ENCODE data around the gene CTNNA2. TPM values are rescaled to one million over a fixed set of nuclear protein-coding genes. Genes with fewer than 3 reads are reported as not detected.

The CTNNA2 gene
- total and polyA plus RNA-seq, 7 experiments from 2014 or later: not detected

DNA sequence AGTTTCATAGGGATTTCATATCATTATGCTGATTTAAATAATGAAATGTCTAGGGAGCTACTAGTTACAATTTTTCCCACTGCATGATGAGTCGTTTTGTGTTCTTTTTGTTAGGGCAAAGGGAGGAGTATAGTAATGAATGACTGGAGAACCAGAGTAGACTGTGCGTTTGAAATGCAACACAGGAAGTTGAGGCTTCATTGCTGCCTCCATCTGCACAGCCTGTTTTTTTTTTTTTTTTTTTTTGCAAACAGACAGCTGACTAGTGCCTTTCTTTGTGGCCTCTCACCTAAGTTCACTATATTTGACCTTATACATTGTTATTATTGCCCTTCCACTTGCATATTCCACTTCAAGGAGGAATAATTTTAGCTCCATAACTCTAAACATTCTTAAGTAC is 1078.4 kb downstream of the CTNNA2 start:
- CTCF ChIA-PET: no interaction called here
- Histone ChIP-seq H3K4me1 (ENCODE audit: control insufficient read depth in 2 of 2, insufficient read depth in 2 of 2, low read length in 2 of 2) (no peaks in the 10 kb centered on the region), H3K9me3 (ENCODE audit: control insufficient read depth in 2 of 3, low read length in 3 of 3) (peaks cover 0 to 4% (median 0%) of the 10 kb centered on the region in 3 experiments), H3K27me3 (ENCODE audit: control insufficient read depth in 2 of 2, insufficient read depth in 2 of 2, low read length in 2 of 2) (no peaks in the 10 kb centered on the region), H3K4me3 (ENCODE audit: low read length) (no peak overlapping the region), H3K27ac (ENCODE audit: low read depth, low read length) (no peak overlapping the region), H3K36me3 (ENCODE audit: control insufficient read depth in 2 of 3, insufficient read depth in 3 of 3, low read length in 3 of 3) (no peaks in the 10 kb centered on the region)
- Mint-ChIP-seq H3K9me3 (peaks cover 0 to 26% (median 6%) of the 10 kb centered on the region in 11 donors), H3K4me3 (no peak overlapping the region), H3K27me3 (no peaks in the 10 kb centered on the region), H3K4me1 (no peaks in the 10 kb centered on the region), H3K27ac (no peak overlapping the region), H3K36me3 (no peaks in the 10 kb centered on the region)
- ATAC-seq (no peak), DNase-seq (no peak)
- intact Hi-C loops (cut with micrococcal nuclease): no loop called here
- POLR2A ChIA-PET: no interaction called here

DNA sequence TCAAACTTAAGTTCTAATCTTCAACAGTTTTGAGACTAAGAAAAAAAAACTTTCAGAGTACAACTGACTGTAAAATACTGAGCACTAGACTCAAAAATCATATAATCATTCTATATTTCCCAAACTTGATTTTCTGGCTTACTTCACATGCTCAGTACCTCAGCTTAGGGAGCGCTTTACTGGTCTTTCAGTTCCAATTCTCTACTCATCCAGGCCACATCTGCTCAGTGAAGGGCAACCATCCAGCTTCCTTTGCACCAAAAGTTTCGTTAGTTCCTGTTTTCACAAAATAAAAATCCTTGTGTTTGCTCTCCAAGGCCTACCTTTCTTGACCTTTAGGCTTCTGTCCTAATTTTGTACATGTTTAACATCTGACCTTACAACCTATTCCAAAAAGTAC is 1079.3 kb downstream of the CTNNA2 start:
- Histone ChIP-seq H3K27me3 (ENCODE audit: control insufficient read depth in 2 of 2, insufficient read depth in 2 of 2, low read length in 2 of 2) (no peaks in the 10 kb centered on the region), H3K4me1 (ENCODE audit: control insufficient read depth in 2 of 2, insufficient read depth in 2 of 2, low read length in 2 of 2) (no peaks in the 10 kb centered on the region), H3K27ac (ENCODE audit: low read depth, low read length) (no peak overlapping the region), H3K9me3 (ENCODE audit: control insufficient read depth in 2 of 3, low read length in 3 of 3) (peaks cover 0 to 4% (median 0%) of the 10 kb centered on the region in 3 experiments), H3K36me3 (ENCODE audit: control insufficient read depth in 2 of 3, insufficient read depth in 3 of 3, low read length in 3 of 3) (no peaks in the 10 kb centered on the region), H3K4me3 (ENCODE audit: low read length) (no peak overlapping the region)
- ChIA-PET POLR2A (no interaction called here), CTCF (no interaction called here)
- DNase-seq (no peak), ATAC-seq (no peak)
- Mint-ChIP-seq H3K36me3 (no peaks in the 10 kb centered on the region), H3K4me3 (no peak overlapping the region), H3K4me1 (no peaks in the 10 kb centered on the region), H3K27ac (no peak overlapping the region), H3K27me3 (no peaks in the 10 kb centered on the region), H3K9me3 (peaks cover 4 to 33% (median 7%) of the 10 kb centered on the region in 11 donors)
- intact Hi-C loops (cut with micrococcal nuclease): no loop called here

DNA sequence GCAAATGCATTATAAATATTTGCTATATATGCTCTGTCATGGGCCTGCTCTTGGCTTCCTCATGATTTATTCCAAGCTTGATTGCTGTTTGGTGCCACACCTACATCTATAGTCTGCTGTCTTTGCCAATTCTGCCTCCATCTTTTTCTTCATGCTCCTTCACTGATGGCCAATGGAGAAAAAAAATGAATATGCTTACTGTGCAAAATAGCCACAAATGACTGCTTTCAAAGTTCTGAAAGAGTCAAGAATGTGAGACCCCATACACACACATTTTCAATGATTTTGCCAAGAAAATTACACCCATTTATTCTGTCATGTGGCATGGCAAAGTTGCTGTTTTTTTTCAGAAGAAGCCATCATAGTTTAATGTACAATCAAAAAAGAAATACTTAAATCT is 1097.3 kb downstream of the CTNNA2 start:
- Mint-ChIP-seq H3K27me3 (no peaks in the 10 kb centered on the region), H3K4me1 (no peaks in the 10 kb centered on the region), H3K9me3 (peaks cover 0 to 22% (median 4%) of the 10 kb centered on the region in 11 donors), H3K27ac (no peak overlapping the region), H3K4me3 (no peak overlapping the region), H3K36me3 (no peaks in the 10 kb centered on the region)
- Histone ChIP-seq H3K4me1 (ENCODE audit: control insufficient read depth in 2 of 2, insufficient read depth in 2 of 2, low read length in 2 of 2) (no peaks in the 10 kb centered on the region), H3K4me3 (ENCODE audit: low read length) (no peak overlapping the region), H3K27me3 (ENCODE audit: control insufficient read depth in 2 of 2, insufficient read depth in 2 of 2, low read length in 2 of 2) (no peaks in the 10 kb centered on the region), H3K27ac (ENCODE audit: low read depth, low read length) (no peak overlapping the region), H3K36me3 (ENCODE audit: control insufficient read depth in 2 of 3, insufficient read depth in 3 of 3, low read length in 3 of 3) (no peaks in the 10 kb centered on the region), H3K9me3 (ENCODE audit: control insufficient read depth in 2 of 3, low read length in 3 of 3) (no peaks in the 10 kb centered on the region)
- ChIA-PET POLR2A (no interaction called here), CTCF (no interaction called here)
- intact Hi-C loops (cut with micrococcal nuclease): no loop called here
- DNase-seq (no peak), ATAC-seq (no peak)

GRCh38 chr2:80621656-80622055 is 1108.8 kb downstream of the CTNNA2 start:
- H3K9me3 ChIP-seq (ENCODE audit: control insufficient read depth in 2 of 3, low read length in 3 of 3): peaks cover 0 to 12% (median 0%) of the 10 kb centered on the region in 3 experiments
- no peaks in the 10 kb centered on the region for H3K4me1 Mint-ChIP-seq
- no peak overlapping the region for H3K27ac Mint-ChIP-seq
- no peak overlapping the region for H3K4me3 Mint-ChIP-seq
- H3K36me3 Mint-ChIP-seq: no peaks in the 10 kb centered on the region
- ChIA-PET POLR2A (no interaction called here), CTCF (no interaction called here)
- DNase-seq: no peak
- H3K4me1 ChIP-seq (ENCODE audit: control insufficient read depth in 2 of 2, insufficient read depth in 2 of 2, low read length in 2 of 2): no peaks in the 10 kb centered on the region
- no peaks in the 10 kb centered on the region for H3K27me3 Mint-ChIP-seq
- peaks cover 3 to 29% (median 11%) of the 10 kb centered on the region in 11 donors for H3K9me3 Mint-ChIP-seq
- H3K36me3 ChIP-seq (ENCODE audit: control insufficient read depth in 2 of 3, insufficient read depth in 3 of 3, low read length in 3 of 3): no peaks in the 10 kb centered on the region
- ATAC-seq: no peak
- H3K27ac ChIP-seq (ENCODE audit: low read depth, low read length): no peak overlapping the region
- H3K27me3 ChIP-seq (ENCODE audit: control insufficient read depth in 2 of 2, insufficient read depth in 2 of 2, low read length in 2 of 2): no peaks in the 10 kb centered on the region
- no peak overlapping the region for H3K4me3 ChIP-seq (ENCODE audit: low read length)
- intact Hi-C loops (cut with micrococcal nuclease): no loop called here

GRCh38 chr2:80624062-80624461 is 1111.2 kb downstream of the CTNNA2 start:
- Histone ChIP-seq H3K36me3 (ENCODE audit: control insufficient read depth in 2 of 3, insufficient read depth in 3 of 3, low read length in 3 of 3) (no peaks in the 10 kb centered on the region), H3K27ac (ENCODE audit: low read depth, low read length) (no peak overlapping the region), H3K4me1 (ENCODE audit: control insufficient read depth in 2 of 2, insufficient read depth in 2 of 2, low read length in 2 of 2) (no peaks in the 10 kb centered on the region), H3K27me3 (ENCODE audit: control insufficient read depth in 2 of 2, insufficient read depth in 2 of 2, low read length in 2 of 2) (no peaks in the 10 kb centered on the region), H3K4me3 (ENCODE audit: low read length) (no peak overlapping the region), H3K9me3 (ENCODE audit: control insufficient read depth in 2 of 3, low read length in 3 of 3) (peaks cover 0 to 1% (median 0%) of the 10 kb centered on the region in 3 experiments)
- Mint-ChIP-seq H3K27me3 (no peaks in the 10 kb centered on the region), H3K9me3 (peaks cover 4 to 31% (median 12%) of the 10 kb centered on the region in 11 donors), H3K4me3 (no peak overlapping the region), H3K27ac (no peak overlapping the region), H3K36me3 (peaks cover 0 to 4% (median 0%) of the 10 kb centered on the region in 5 donors), H3K4me1 (no peaks in the 10 kb centered on the region)
- POLR2A ChIA-PET: no interaction called here
- intact Hi-C loops (cut with micrococcal nuclease): no loop called here
- DNase-seq: no peak
- CTCF ChIA-PET: no interaction called here
- ATAC-seq: no peak

- Histone ChIP-seq H3K4me3 (ENCODE audit: low read length) (no peak overlapping the region), H3K36me3 (ENCODE audit: control insufficient read depth in 2 of 3, insufficient read depth in 3 of 3, low read length in 3 of 3) (no peaks in the 10 kb centered on the region), H3K4me1 (ENCODE audit: control insufficient read depth in 2 of 2, insufficient read depth in 2 of 2, low read length in 2 of 2) (no peaks in the 10 kb centered on the region), H3K27me3 (ENCODE audit: control insufficient read depth in 2 of 2, insufficient read depth in 2 of 2, low read length in 2 of 2) (no peaks in the 10 kb centered on the region), H3K27ac (ENCODE audit: low read depth, low read length) (no peak overlapping the region), H3K9me3 (ENCODE audit: control insufficient read depth in 2 of 3, low read length in 3 of 3) (no peaks in the 10 kb centered on the region)
- H3K27me3 Mint-ChIP-seq: no peaks in the 10 kb centered on the region
- no peak overlapping the region for H3K27ac Mint-ChIP-seq
- ATAC-seq (no peak), DNase-seq (no peak)
- H3K36me3 Mint-ChIP-seq: no peaks in the 10 kb centered on the region
- ChIA-PET POLR2A (no interaction called here), CTCF (no interaction called here)
- H3K4me1 Mint-ChIP-seq: no peaks in the 10 kb centered on the region
- intact Hi-C loops (cut with micrococcal nuclease): no loop called here
- H3K9me3 Mint-ChIP-seq: peaks cover 4 to 40% (median 12%) of the 10 kb centered on the region in 11 donors
- H3K4me3 Mint-ChIP-seq: no peak overlapping the region
Observed at GRCh38 chr2:80634590-80634989, 1121.7 kb downstream of the CTNNA2 start.

DNA sequence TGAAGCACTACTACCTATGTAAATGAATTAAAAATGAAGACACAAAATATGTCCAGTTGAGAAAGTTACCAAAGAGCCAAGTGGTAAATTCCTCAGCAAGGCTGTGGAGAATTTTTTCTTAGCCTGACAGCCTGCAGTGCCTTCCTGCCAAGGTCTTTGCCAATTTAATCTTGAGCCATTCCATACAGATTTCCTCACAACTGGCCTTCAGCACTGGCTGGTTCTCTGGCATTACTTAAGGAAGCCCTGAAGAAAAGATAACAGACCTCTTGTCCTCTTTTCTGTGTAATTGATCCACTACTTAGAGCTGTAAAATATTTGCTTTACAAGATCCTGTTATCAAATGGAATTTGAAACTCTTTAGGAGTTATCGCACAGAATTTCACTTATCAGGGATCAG is 1125.9 kb downstream of the CTNNA2 start:
- Mint-ChIP-seq H3K4me3 (no peak overlapping the region), H3K9me3 (peaks cover 4 to 28% (median 14%) of the 10 kb centered on the region in 11 donors), H3K36me3 (no peaks in the 10 kb centered on the region), H3K4me1 (no peaks in the 10 kb centered on the region), H3K27me3 (no peaks in the 10 kb centered on the region), H3K27ac (no peak overlapping the region)
- intact Hi-C loops (cut with micrococcal nuclease): no loop called here
- Histone ChIP-seq H3K9me3 (ENCODE audit: control insufficient read depth in 2 of 3, low read length in 3 of 3) (peaks cover 0 to 4% (median 0%) of the 10 kb centered on the region in 3 experiments), H3K4me3 (ENCODE audit: low read length) (no peak overlapping the region), H3K4me1 (ENCODE audit: control insufficient read depth in 2 of 2, insufficient read depth in 2 of 2, low read length in 2 of 2) (no peaks in the 10 kb centered on the region), H3K27me3 (ENCODE audit: control insufficient read depth in 2 of 2, insufficient read depth in 2 of 2, low read length in 2 of 2) (no peaks in the 10 kb centered on the region), H3K36me3 (ENCODE audit: control insufficient read depth in 2 of 3, insufficient read depth in 3 of 3, low read length in 3 of 3) (no peaks in the 10 kb centered on the region), H3K27ac (ENCODE audit: low read depth, low read length) (no peak overlapping the region)
- ChIA-PET CTCF (no interaction called here), POLR2A (no interaction called here)
- DNase-seq (no peak), ATAC-seq (no peak)
